ENCODE data around the gene SUDS3.
"Not testable (repeated sequence)": the region's sequence is repeated elsewhere in the genome, so short reads cannot be mapped to it uniquely, and the experiment has no call there.

SUDS3 gene, protein sequence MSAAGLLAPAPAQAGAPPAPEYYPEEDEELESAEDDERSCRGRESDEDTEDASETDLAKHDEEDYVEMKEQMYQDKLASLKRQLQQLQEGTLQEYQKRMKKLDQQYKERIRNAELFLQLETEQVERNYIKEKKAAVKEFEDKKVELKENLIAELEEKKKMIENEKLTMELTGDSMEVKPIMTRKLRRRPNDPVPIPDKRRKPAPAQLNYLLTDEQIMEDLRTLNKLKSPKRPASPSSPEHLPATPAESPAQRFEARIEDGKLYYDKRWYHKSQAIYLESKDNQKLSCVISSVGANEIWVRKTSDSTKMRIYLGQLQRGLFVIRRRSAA
- 98.2 to 121 (median 110) reads per million in 4 experiments for total RNA-seq

GRCh38 chr12:118376089-118377020 is at the start of gene SUDS3:
SUDS3 (plus strand) TSS chr12:118376555; CDS start chr12:118376692, 137 bp downstream.
- DNase-seq: peak; percentile 92

DNA sequence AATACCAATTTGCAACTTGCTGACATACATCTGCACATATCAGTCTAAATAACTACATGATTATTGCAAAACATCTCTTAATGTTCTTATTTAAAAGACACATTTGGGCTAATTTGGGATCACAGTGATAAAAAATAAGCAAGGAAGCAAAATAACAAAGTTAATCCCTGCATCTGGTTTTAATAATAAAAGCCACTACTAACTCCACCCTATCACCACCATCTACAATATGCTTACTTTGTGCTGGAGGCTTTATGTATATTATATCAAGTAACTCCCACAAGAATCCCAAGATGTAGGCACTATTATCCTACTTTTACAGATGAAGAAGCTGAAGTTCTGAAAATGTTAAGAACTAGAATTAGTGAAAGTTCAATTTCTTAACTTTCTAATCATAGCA is 49.4 kb upstream of the SUDS3 start:
- no peak for DNase-seq

DNA sequence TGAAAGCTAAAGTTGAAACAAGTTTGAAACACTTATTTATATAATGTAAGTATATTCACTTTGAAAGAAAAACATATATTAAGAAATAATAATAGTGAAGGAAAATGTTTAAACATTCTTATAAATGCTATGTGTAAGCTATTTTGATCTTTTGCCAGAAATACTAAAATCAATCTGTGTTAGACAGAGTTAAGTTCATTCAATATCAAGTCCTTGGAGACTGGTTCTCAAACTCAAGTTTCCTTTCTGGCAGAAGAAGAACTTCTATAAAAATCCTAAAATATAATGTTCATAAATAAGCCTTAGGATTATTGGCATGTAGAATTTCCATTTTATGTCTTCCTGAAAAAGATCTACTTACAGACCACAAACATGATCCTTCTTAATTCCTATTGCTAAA is 49.0 kb upstream of the SUDS3 start:
- DNase-seq: no peak

DNA sequence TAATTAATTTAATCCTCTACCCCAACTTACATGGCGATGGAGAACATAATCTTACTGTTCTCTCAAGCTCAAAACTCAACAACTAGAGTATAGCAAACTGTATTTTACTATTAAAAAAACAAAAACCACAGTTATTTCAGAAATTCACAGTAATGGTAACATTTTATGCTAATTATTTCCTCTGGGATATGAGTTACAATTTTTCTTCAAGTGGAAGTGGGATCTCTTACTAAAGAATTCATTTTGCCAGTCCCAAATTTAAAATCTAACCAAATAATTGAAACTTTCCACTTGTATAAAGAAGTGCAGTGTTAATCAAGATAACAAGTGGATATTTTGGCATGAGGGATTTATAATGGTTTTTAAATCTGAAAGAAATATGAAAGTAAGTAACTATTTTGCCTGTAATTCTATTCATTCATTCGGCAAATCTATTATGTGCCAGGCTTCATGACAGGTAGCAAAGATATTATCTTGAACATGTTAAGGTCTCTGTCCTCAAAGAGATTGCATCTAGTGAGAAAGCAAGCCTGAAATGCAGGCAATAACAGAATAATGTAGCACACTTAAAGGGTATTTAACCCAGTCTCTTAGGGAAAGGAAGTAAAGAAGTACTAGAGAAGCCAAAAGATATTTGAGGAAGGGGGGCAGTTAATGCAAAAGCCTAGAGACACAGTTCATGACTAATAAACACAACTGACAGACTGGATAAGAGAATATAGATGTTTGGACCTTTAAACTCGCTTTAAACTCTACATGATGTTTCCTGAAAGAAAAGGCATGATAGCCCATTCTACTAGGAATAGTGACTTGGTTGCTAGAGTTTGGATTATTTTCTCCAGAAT is 47.6 kb upstream of the SUDS3 start:
- no peak for DNase-seq

- DNase-seq: no peak
Observed at GRCh38 chr12:118330421-118331018, 45.8 kb upstream of the SUDS3 start.

DNA sequence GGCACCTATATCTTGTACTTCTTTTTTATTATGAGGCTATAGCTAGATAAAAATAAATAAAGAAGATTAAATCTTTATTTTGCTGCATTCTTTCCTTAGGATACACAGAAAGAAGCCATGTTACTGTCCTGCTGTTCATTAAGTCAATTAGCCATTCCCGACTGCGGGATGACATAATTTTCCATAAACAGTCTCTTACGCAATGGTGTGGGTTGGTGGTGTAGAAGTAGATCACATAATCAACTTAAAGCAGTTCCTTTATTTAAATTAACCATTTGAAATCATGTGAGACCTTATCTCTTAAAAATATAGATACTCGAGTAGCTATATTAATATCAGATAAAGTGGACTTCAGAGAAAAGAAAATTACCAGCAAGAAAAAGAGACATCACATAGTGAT is 43.8 kb upstream of the SUDS3 start:
- DNase-seq: no peak

DNA sequence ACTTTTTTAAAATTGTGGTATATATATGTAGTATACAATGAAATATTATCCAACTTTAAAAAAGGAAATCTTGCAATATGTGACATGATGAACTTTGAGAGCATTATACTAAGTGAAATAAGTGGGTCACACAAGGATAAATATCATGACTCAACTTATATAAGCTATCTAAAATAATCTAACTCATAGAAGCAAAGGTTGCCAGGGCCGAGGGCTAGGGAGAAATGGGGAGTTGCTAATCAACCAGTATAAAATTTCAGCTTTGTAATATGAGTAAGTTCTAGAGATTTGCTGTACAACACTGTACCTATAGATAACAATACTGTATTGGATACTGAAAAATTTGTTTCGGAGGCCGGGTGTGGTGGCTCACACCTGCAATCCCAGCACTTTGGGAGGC is 42.1 kb upstream of the SUDS3 start:
- DNase-seq: no peak

- DNase-seq: no peak
Observed at GRCh38 chr12:118334939-118335567, 41.3 kb upstream of the SUDS3 start.

DNA sequence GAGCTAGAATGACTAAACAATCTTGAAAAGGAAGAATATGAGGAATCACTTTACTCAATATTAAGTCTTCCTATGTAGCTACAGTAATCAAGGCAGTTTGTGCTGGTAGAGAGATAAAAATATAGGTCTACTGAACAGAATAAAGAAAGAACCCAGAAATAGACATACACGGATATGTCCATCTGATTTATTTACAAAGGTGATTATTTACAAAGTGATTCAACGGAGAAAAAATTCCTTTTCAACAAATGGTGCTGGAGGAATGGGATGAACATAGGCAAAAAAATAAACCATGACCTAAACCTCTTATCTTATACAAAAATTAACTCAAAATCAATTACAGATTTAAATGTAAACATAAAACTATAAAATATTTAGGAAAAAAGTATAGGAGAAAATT is 40.2 kb upstream of the SUDS3 start:
- DNase-seq: no peak

- no peak for DNase-seq
Observed at GRCh38 chr12:118337194-118337838, 39.0 kb upstream of the SUDS3 start.

GRCh38 chr12:118342090-118342489 is 34.3 kb upstream of the SUDS3 start:
- DNase-seq: no peak

- no peak for DNase-seq
Observed at GRCh38 chr12:118344829-118345228, 31.5 kb upstream of the SUDS3 start.

GRCh38 chr12:118345355-118345754 is 31.0 kb upstream of the SUDS3 start:
- DNase-seq: no peak

DNA sequence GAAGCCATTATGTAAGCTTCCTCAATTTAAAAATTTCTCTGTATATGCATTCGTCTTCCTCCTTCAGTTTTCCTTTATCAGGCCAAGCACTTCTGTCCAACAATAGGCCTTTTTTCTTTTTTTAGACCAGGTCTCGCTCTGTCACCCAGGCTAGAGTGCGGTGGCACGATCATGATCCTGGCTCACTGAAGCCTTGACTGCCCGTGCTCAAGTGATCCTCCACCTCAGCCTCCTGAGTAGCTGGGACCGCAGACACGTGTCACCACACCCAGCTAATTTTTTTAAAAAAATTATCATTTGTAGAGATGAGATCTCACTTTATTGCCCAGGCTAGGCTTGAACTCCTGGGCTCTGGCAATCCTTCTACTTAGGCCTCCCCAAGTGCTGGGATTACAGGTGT is 29.5 kb upstream of the SUDS3 start:
- no peak for DNase-seq

DNA sequence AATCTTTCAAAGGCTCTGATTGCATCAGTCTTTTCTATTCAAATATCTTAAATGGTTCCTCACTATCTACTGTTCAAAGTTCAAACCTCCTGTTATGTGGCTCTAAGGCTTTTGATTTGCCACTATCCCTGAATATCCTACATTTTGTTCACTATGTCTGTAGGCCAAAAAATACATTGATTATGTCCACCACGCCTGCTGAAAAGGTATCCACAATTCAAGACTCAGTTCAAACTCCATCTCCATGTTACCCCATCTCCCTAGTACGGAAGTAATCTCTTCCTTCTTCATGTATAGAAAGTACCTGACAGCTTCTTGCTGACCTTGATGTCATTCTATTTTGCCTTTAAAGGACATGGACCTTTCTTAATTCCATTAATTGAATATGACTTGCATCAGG is 28.4 kb upstream of the SUDS3 start:
- no peak for DNase-seq

DNA sequence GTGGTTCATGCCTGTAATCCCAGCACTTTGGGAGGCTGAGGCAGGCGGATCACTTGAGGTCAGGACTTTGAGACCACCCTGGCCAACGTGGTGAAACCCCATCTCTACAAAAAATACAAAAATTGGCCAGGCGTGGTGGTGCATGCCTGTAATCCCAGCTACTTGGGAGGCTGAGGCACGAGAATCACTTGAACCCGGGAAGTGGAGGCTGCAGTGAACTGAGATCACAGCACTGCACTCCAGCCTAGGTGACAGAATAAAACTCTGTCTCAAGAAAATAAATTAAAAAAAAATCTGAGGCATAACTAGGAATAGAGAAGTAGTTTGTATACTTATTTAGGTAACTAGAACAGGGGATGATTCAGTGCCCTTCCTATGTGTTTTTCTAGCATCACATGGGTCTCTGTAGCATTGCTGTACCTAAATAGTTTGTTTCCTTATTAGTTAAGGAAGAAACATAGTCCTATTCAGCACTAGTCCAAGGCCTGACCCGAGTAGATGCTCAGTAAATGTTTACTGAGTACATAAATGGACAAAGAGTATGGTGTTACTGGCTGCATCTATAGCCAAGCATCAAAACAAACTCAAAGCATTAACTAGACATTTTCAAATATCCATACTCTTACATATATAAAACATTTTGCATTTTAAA is 25.3 kb upstream of the SUDS3 start:
- DNase-seq: no peak

DNA sequence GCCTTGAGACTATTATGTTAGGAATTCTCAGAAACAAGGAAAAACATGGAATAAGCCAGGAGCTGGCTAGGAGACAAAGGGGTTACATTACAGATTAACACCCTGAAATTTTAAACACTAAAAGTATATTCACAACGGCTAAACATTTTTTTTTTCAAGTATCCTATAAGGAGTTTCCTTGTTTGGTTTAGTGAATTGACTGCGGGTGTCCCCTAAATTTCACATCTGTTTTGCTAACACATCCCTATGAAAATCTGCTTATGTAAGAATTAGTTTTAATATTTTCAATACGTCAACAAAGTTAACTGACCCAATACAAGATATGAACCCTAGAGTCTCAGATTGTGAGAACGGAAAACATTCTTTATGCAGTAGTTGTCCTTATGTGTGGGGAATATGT is 22.6 kb upstream of the SUDS3 start:
- DNase-seq: no peak

GRCh38 chr12:118354503-118354902 is 21.9 kb upstream of the SUDS3 start:
- DNase-seq: not testable (repeated sequence)

- DNase-seq: no peak
Observed at GRCh38 chr12:118354903-118355302, 21.5 kb upstream of the SUDS3 start.

DNA sequence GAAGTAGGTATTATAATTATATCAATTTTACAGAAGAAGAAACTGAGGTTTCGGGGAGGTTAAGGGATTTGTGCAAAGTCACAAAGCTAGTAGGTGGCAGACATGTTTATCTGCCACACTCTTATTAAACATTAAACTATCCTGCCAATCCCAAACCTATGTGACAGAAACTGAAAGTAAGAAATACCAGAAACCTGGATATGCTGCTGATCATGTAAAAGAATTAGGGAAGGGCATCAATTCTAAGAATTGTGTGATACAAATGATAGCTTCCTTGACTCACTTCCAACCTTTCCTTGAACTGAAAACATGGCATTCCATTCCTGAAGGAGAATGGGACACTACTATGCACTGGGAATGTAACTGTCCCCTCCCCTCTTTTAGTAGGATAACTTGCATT is 20.5 kb upstream of the SUDS3 start:
- DNase-seq: no peak

DNA sequence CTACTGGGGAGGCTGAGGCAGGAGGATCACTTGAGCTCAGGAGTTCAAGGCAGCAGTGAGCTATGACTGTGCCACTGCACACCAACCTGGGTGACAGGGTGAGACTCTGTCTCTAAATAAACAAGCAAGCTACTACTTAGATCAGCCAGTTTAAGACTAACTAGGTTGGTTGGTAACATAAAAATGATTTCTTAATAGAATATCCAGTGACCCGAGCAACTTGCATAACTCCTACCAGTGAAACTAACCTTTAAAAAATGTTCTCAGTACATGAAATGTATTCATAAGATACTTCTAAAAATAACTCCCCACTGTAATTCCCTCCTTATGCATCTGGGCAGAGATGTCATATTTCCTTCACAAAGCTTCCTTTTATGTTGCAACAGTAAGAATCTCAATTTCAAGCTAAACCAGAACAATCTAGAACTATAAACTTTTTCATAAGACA is 19.5 kb upstream of the SUDS3 start:
- no peak for DNase-seq
